GM21423 (cell line): ENCODE results near the gene UBE2D2.

Source experiments
- ATAC-seq: cut with Tn5 transposase; IDR thresholded peaks from one replicate; pipeline ENCODE4 v1.9.1; 2021; ENCODE audit warnings: mild to moderate bottlenecking, moderate library complexity; ENCODE audit not compliant: unreplicated experiment

The UBE2D2 gene

DNA sequence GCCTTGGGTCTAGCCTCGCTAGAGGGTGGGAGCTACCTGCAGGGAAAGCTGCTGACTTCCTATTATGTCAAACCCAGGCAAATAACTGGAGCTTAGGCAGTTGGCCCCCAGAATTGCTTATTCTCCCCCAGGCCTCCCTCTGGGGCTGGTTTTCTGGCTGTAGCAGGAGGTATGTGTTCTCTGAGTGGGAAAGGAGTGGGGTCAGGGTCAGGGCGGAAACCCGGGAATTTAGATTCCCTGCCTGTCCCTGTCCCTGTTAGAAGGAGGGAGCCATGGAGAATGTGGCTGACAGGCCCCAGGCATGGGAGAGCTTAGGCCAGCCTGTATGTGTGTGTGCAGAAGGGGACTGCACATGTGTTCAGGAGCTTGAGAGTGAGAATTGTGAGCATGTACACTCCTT lies 73.4 kb downstream of the UBE2D2 start:
- ATAC-seq = no peak

DNA sequence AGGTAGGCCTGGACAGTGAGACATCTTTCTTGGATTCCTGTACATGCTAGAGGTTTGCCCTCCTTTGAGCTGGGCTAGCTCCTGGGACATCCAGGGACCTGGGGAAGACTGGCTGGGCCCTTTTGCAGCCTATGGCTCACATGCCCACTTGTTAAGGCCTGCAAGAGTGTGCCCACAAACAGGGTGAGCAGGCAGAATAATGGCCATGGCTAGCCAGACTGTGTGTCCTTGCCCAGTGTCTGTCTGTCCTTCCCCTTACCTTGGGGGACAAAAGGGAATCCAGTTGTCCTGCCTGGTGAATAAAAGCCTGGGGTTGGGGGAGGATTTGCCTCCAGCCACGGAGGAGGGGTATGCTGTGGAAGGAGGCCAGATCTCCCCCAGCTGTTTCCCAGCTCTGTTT lies 74.1 kb downstream of the UBE2D2 start:
- no peak for ATAC-seq

DNA sequence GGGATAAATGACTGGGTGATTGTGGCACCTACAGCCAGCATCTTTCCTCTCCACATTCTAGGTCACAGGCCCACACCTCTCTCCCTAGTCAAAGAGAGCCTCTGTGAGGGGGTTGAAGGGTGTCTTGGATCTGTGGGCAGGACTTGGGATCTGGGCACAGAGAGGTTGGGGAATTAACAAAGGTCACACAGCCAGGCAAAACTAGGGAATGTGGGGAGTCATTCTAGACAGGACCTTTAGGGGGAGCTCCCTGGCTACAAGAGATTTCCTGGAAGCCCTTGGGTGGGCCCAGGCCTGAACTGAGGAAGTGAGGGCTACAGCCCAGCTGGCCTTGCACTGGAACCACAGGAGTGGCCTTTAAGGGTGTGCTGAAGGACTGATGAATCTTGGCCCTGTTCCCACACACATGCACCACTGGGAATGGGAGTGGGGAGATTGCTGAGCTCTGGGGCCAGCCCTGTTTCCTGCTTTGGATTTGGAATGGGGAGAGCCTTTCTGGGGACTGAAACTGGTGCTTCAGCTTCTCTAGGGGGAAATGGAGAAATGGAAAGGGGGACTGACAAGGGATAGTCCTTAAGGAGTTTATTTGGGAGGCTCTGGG lies 74.6 kb downstream of the UBE2D2 start:
- ATAC-seq = no peak

DNA sequence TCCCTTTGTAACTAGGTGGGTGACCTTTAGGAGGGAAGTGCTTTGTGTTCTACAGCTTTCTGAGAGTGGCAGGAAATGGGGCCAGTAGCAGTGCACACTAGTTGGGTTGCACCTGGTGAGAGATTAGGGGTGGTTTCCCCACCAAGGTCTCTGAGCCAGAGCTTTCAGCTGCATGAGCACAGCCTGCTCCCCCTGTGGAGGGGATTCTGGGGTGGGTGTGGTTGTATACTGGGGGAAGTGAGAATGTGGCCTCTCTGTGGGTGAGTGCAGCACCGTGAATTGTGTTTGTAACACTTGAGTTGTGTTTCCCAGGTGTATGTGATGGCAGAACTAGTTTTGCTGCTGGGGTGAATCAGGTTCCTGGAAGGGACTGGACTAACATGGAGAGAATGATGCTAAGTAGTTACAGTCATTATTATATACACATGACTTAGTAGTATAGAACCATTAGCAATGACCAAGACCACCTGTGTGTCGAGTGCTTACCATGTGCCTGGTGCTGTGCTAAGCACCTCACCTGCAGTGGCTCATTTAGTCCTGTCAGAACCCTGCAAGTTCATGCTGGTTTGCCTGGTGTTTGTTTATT lies 75.2 kb downstream of the UBE2D2 start:
- ATAC-seq = peak; percentile 71

DNA sequence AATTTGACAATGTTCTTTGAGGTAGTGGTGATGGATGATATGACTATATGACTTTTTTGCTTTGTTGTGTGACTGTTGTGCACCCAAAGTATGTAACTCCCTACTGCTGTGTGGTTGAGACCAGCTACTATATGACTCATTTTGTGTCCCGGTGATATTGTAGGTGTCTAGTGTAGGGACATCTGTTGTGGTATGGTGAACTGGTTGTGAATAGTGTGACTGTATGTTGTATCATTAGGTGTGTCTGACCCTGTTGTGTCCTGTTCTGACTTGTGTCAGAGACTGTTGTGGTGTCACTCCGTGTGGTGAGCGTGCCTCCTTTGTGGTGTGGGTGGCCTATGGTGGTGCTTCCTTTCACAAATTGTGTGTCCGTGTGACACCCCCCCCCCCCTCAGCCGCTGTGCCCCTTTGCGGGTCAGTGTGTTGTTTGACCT lies 75.9 kb downstream of the UBE2D2 start:
- ATAC-seq = no peak

DNA sequence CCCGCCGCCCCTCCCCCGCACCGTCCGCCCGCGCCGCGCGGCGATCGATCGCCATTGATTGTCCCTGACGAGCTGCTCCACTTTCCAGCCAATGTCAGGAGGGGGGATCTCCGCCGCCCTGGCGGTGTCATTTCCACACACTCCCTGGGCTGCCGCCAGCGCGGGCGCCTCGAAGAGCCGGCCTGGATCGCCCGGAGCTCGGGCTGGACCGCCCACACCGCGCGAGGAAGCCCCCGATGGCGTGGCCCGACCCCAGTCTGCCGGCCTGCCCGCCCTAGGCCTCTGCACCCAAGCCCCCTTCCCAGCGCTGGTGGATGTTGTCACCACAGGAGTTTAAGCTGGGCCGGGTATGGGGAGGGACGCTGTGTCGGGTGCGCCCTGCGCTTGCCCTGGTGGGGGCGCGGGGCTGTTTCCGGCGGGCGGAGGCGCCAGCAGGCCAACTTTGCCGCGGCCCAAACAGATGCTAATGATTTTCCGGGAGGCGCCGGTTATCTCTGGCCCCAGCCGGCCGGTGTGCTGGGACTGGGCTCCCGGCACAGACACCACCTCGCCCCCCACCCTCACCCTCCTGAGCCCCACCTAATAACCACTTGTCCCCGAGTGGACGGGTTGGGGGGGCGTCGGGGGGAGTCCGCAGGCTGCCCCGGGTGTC lies 76.4 kb downstream of the UBE2D2 start:
- peak; percentile 24 for ATAC-seq

DNA sequence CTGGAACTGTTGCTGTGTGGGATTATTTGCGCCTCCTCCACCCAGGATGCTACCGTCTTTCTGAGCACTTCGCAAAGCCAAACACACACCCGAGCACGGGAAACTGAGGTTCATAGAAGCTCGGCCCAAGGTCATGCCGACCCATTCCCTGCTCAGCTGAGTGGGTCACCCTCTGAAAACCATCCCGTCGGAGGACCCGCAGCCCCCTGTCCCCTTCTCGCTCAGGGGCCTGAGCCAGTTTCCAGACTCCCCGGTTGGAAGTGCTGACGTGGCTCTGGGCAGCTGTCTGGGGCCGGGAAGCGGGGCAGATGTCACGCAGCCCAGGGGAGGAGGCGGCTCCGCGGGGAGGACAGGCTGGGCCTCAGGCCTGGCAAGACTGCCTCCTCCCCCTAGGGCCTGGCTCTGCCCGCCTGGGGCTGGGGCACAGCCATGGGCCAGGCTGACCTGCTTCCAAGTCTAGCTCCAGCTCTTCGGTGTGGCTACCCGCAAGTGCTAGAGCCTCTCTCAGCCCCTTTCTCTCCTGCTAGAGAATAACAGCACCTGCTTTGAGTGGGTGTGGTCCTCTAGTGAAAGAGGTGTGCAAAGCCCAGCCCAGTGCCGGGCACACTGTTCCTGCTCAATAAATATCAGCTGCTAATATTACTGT lies 77.1 kb downstream of the UBE2D2 start:
- no peak for ATAC-seq

DNA sequence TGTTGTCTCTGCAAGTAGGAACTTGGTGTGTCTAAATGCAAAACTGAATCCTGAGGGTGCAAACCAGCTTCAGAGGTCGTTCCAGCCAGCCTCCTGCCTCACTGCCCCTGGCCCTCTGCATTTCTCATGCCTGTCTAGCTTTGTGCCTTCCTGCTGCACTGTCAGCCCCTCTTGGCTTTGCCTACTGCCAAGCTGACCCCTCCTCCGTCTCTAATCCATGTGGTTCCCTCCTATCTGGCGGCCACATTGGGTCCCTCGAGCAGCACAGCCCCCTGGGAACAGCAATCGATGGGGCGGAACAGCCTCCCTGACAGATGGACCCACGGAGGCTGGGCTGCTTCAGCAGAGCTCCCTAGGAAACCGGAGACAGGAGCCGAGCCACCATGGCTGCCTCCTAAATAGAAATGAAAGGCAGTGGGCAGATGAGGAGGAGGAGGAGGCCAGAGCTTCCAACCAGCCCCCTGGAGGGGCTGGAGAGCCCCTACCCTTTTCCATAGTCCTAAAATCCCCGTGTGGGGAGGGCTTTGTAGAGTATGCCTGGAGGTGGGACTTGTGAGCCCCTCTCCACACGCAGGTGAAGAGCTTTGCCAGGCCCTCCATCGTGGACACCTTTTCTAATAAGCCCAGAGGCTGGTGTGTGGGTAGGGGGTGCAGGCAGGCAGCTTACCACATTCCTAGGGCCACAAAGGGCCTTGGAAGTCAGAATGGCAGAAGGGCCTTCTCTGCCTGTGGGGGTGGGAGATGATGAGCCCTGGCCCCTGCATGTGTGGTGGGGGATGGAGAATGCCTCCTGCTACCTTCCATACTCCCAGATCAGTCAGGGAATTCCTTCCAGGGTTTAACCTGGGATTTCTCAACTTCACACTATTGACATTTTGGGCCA lies 77.8 kb downstream of the UBE2D2 start:
- no peak for ATAC-seq

DNA sequence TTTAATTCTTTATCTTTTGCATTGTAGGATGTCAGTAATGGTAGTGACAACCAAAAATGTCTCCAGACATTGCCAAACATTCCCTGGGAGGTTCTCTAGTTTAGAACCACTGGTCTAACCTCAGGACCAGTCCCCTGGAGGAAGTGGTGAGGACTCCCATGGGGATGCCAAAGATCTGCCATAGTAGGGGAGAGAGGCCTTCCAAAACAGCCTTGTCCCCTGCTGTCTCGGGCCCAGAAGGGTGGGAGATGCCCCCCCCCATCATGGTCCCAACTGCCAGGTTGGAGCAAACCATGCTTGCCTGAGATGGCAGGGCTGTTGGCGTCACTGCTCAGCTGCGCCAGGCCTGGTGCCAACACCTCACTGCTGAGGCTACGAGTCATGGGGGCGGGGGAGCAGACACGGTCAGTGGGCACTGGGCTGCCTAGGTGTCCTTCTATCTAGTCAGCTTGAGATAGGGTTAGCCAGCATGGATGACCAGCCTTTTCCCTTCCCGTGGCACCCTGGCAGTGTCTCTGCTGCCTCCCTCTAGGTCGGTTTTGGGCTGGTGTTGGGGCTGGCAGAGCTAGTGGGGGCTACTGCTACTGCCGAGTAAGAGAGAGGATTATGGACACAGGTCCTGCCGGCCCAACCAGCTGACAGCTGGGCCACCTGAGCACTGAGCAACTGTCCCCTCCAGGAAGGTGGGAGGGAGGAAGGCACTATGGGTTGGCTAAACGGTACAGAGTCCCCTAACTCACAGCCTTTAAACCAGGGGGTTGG lies 78.7 kb downstream of the UBE2D2 start:
- no peak for ATAC-seq

DNA sequence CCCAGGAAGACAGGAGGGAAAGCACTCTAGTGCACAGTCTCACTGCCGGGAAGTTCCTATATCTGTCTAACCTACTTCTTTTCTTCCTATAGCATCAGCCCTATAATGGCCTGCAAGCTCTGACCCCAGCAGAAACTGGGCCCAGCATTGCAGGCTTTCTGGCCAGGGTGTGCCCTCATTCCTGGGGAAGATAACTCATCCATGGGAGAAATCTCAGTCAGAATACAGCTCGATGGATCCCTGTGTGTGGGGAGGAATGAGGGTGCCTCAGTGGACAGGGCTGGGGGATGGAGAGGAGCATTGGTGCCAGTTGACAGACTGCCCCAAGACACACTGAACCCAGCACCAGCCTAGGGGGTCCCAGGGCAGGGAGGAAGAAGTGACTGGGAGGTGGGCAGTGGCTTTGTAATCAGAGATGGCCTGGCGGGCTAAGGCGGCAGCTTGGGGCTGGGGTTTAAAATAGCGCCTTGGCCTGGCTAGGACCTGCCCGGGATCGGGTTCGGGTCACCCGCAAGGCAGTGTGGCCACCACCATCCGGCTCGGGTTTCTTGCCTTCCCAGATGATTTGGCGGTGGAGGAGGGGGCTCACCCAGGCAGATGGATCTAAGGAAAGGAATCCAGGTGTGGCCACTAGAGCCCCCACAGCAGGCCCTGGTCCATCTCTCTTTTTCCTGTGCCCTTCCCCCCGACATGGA lies 79.4 kb downstream of the UBE2D2 start:
- ATAC-seq = no peak

DNA sequence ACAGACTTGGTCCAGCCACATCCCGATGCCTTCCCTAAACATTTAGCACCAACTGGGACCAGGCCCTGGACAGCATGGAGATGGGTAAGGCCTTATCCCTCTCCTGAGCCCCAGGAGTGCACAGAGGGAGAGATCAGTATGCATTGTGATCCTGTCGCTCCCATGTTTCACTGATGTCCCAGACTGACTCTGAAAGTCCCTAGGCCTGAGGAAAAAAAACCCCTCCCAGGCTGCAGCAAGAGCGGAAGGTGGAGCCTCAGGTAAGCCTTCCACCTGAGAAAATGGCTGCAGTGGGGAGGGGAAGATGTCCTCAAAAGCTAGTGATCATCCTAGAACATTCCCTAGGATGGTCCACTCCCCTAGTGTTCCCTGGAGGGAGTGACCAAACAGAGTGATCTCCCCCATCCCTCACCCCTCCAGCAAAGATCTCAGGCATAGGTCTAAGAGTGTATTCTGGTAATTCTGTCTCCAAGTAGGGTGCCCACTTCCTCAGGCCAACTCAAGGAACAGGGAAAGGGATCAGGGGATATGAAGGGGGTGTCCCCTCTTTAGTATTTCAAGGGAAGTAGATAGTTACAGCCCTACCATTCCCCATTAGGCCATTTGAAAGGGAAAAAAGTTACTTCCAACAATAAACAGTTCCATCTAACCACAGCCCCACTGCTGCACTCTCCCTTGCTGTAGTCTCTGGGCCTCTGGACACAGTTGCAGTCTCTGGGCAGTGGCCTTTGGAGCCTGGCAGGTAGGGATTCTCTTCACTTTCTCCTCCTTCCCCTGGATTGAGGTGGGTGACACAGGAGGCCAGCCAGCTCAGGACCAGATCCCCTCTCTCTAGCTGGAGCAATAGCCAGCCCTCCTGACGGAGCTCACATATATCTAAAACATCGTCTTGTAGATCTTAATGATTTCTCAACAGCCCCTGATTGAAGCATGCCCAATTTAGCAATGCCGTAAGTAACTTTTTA lies 80.3 kb downstream of the UBE2D2 start:
- ATAC-seq = no peak

DNA sequence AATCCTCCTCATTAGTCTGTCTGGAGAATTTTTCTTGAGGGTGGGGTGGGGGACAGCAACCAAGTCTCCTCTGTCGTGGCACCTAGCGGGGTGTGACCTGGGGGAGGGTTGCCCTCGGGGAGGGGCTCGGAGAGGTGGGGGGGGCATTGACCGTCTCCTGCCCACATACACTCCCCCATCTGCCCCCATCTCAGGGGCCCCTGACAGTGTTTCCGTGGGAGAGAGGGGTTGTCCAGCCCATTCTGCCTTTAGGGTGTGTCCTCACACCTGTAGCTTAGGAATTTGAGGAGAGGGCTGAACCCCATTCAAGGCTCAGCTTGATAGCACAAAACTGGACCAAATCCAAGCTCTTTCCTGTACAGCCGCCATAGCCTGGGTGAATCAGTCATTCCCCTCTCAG lies 81.1 kb downstream of the UBE2D2 start:
- ATAC-seq = no peak

DNA sequence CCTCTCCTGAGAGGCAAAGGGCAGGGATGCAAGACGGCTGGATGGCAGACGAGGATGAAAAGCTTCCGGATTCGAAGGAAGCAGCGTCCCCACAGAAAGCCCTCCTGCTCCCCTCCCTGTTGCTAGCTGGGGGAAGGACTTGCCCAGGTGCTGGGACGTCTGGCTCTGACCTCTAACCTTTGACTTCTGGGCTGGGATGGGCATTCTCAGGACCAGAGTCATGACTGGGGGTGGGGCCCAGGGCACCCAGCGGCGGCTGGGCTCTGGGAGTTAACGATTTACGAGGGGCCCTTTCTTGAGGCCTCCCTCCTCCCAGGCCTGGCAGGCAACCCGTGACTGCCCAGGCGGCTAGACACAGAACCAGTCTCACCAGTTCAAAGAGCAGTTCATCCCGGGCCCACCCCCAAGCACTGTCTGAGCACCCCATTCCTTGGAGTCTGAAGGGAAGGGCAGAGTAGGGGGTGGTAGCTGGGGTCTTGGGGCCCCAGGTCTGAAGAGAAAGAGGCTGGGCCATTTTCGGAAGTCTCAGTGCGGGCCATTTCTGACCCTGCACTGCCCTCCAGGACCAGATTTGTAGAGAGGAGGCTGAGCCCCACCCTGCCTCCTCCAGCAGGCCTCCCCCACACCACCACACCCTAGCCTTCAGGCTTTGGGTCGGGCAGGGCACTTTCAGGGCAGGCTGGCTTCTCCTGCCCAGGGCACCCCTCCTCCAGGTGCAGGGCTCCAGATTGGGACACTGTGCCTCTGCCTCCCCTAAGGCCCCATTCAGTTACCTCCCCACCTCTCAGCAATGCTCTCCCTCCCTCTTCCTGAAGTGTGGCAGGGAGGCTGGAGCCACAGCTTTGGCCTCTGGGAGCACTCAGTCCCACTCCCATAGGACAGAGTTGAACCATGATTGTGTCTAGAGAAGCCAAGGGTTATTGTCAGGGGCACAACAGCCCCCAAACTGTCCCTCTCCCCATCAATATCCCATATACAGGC lies 82.0 kb downstream of the UBE2D2 start:
- ATAC-seq = no peak

DNA sequence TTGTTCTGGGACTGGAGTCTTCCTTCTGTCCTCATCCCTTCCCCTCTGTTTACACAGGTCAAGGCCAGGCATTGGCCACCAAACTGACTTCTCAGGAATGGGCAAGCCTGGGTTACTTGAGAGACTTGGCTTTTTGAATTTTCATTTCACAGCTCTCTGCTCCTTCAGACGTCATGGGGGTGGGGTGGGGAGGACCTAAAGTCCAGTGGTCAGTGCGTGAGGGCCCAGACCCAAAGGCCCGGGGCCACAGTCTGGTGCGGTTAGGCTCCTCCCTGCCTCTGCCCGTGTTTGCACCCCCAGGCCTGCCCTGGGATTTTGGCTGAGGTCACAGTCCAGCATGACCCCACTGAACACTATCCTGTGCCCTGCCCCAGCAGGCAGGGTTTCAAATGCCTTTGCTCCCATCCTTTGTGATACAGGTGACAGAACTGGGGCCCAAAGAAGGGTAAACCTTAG lies 82.9 kb downstream of the UBE2D2 start:
- no peak for ATAC-seq

DNA sequence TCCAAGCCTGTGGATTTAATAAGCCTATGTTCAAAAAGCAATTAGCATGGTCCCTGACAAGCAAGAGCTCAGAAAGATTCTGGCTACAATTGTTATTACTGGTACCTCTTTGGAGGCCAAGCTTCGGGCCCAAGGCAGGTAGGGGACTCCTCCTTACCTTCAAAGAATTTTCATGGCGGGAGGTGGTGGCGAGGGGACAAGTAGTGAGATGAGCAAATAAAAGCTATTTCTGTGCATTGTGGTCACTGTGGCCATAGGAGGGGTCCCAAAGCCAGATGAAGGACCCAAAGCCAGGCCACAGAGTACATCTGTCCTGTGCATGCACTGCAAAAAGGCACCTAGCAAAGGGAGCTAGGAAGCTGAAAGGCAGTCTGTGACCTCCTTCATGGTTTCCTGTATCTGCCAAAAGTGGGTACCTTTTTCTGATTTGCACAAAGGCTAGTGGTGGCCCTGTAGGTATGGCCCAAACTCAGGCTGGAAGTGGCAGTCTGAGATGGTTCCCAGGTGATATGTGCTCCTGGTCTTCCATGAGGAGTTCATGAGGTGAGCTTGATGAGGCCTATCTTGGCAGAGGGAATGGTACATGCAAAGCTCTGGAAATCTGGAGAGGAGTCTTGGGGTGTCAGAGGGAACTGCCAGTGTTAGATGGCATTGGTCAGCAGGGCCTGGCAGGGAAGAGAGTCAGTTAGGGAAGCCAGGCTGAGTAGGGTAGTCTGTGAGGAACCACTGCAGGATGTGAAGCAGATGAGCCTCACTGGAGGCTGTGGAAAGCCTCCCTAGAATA lies 83.7 kb downstream of the UBE2D2 start:
- no peak for ATAC-seq

DNA sequence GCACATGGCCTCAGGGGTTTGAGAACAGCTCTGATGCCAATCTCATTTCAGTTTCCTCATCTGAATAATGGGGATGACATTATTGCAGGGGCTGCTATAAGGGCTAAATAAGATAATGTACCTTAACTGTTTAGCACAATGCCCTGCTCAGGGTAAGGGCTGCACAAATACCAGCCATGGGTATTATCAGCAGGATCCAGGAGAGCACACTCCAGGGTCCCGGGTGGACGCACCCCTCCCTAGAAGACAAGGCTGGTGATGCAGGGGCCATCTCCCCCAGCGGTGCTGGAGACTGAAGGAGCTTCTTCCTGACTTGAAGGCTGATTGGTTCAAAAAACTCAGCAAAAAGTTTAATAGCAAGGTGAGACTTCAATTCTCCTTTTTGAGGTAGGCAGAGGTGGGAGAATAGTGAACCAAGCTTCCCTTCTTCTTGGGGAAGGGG lies 84.3 kb downstream of the UBE2D2 start:
- no peak for ATAC-seq
